Gastroesophageal sphincter (tissue), 3 donors: ENCODE results near the gene PTPN2.

Source experiments
- CTCF ChIP-seq, 4 experiments: fragments of 200-600 bp in 2 of 4; fragments of 450-650 bp in 2 of 4; sonication (generic) in 1 of 4; IDR thresholded peaks; one replicate each; pipeline ENCODE4 v1.5.1; 2017 to 2019; ENCODE audit warnings: antibody characterized with exemption in 4 of 4, mild to moderate bottlenecking in 2 of 4, moderate library complexity in 2 of 4
- EP300 ChIP-seq: sonication (generic); formaldehyde crosslinking; IDR thresholded peaks from one replicate; pipeline ENCODE4 v1.6.1; 2017; ENCODE audit warnings: antibody characterized with exemption, mild to moderate bottlenecking
- POLR2A ChIP-seq, 2 donors: fragments of 450-650 bp; IDR thresholded peaks; one replicate each; pipeline ENCODE4 v1.6.1; 2017; ENCODE audit warnings: antibody characterized with exemption in 2 of 2, mild to moderate bottlenecking in 2 of 2, moderate library complexity in 1 of 2
- POLR2AphosphoS5 ChIP-seq: sonication (generic); formaldehyde crosslinking; IDR thresholded peaks from one replicate; pipeline ENCODE4 v1.6.1; 2017; ENCODE audit warnings: antibody characterized with exemption

- TF ChIP-seq CTCF (IDR thresholded peaks at IDR 0.05): no peak
- TF ChIP-seq POLR2A (IDR thresholded peaks at IDR 0.05): no peak
- no peak for TF ChIP-seq EP300
- TF ChIP-seq POLR2AphosphoS5: no peak
These were observed 129.5 kb downstream of the PTPN2 start for GRCh38 chr18:12754511-12754910.
